ENCODE measurements around the gene SGMS2.

DNA sequence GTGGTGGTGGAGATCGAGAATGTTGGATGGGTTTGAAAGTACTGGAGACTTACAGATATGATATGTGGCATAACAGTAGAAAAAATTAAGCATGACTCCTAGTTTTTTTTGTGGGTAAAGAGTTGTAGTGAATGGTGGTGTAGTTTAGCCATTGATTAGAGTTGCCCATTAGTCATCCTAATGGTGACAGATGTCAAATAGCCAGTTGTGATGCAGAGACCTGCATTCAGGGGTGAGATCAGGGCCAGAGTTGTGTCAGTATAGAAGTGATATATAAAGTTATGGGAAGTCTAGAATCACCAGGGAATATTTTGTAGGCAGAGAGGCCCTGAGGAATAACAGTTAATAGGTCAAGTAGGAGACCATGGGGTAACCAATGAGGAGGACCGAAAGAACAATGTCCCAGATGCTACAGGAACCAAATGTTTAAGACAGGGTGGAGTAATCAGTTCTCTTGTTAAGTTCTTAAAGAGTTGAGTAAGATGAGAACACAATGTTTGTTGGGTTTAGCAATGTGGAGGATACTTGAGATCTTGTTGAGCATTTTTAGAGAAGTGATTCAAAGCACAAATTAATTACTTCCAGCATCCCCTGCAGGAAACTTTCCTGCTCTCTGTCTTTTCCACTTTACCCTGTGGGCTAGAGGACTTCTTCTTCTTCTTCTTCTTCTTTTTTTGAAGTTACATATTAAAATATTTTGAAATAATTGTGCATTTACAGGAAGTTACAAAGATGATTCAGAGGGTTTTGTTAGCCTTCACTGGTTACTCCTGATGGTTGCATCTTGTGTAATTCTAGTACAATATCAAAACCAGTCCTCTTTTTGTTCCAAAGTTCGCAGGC lies 13.3 kb downstream of the SGMS2 start:
- TF ChIP-seq, protein P1, sequence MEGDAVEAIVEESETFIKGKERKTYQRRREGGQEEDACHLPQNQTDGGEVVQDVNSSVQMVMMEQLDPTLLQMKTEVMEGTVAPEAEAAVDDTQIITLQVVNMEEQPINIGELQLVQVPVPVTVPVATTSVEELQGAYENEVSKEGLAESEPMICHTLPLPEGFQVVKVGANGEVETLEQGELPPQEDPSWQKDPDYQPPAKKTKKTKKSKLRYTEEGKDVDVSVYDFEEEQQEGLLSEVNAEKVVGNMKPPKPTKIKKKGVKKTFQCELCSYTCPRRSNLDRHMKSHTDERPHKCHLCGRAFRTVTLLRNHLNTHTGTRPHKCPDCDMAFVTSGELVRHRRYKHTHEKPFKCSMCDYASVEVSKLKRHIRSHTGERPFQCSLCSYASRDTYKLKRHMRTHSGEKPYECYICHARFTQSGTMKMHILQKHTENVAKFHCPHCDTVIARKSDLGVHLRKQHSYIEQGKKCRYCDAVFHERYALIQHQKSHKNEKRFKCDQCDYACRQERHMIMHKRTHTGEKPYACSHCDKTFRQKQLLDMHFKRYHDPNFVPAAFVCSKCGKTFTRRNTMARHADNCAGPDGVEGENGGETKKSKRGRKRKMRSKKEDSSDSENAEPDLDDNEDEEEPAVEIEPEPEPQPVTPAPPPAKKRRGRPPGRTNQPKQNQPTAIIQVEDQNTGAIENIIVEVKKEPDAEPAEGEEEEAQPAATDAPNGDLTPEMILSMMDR (IDR thresholded peaks at IDR 0.05): no peak
- no peak for TF ChIP-seq POLR2A (IDR thresholded peaks at IDR 0.05)

Data from adrenal gland (tissue), 5 donors.